Astrocyte (in vitro differentiated cells and primary cell): ENCODE data around the gene SLC2A2. TPM values are rescaled to one million over a fixed set of nuclear protein-coding genes. Genes with fewer than 3 reads are reported as not detected.

Experiments used
- DNase-seq: peaks from one replicate; pipeline ENCODE4 v3.0.0-alpha.2; 2010; ENCODE audit warnings: low read depth
- FAIRE-seq: peaks from 2 replicates; lab custom pipeline; 2011; peaks lifted over from hg19 to GRCh38; lab: Jason Lieb, UNC
- H2AFZ ChIP-seq: 2 replicates; pipeline ENCODE4 v1.6.0; 2012; ENCODE audit warnings: low read depth, low read length, inconsistent platforms
- H3K27ac ChIP-seq: 2 replicates; pipeline ENCODE4 v1.5.1; 2011; ENCODE audit warnings: low read depth, low read length, inconsistent platforms
- H3K27me3 ChIP-seq: 2 replicates; pipeline ENCODE4 v1.6.0; 2011; ENCODE audit warnings: low read length, inconsistent platforms; ENCODE audit not compliant: insufficient read depth
- H3K36me3 ChIP-seq: 2 replicates; pipeline ENCODE4 v1.5.1; 2011; ENCODE audit warnings: low read length, inconsistent platforms; ENCODE audit not compliant: insufficient read depth
- H3K4me1 ChIP-seq: 2 replicates; pipeline ENCODE4 v1.5.1; 2011; ENCODE audit warnings: low read length, inconsistent platforms; ENCODE audit not compliant: insufficient read depth
- H3K4me2 ChIP-seq: 2 replicates; pipeline ENCODE4 v1.6.0; 2012; ENCODE audit warnings: low read length, inconsistent platforms
- H3K4me3 ChIP-seq: 2 replicates; pipeline ENCODE4 v1.5.1; 2011; ENCODE audit warnings: low read depth, mild to moderate bottlenecking, low read length, inconsistent platforms; ENCODE audit not compliant: insufficient read depth
- H3K79me2 ChIP-seq: 2 replicates; pipeline ENCODE4 v1.6.0; 2012; ENCODE audit warnings: mild to moderate bottlenecking, low read length, inconsistent platforms; ENCODE audit not compliant: insufficient read depth
- H3K9ac ChIP-seq: 2 replicates; pipeline ENCODE4 v1.6.0; 2012; ENCODE audit warnings: mild to moderate bottlenecking, low read length, inconsistent platforms
- H3K9me3 ChIP-seq: 2 replicates; pipeline ENCODE4 v1.5.1; 2012; ENCODE audit warnings: low read depth, mild to moderate bottlenecking, low read length, inconsistent platforms; ENCODE audit not compliant: insufficient read depth
- H4K20me1 ChIP-seq: 2 replicates; pipeline ENCODE4 v1.6.0; 2012; ENCODE audit warnings: low read length, inconsistent platforms; ENCODE audit not compliant: insufficient read depth
- H3K27ac Mint-ChIP-seq: one replicate; pipeline ENCODE4 v1.8.0; 2021; ENCODE audit warnings: mild to moderate bottlenecking, mixed read lengths; ENCODE audit not compliant: unreplicated experiment
- H3K27me3 Mint-ChIP-seq: one replicate; pipeline ENCODE4 v1.8.0; 2021; ENCODE audit warnings: low read depth, mixed read lengths; ENCODE audit not compliant: unreplicated experiment
- H3K36me3 Mint-ChIP-seq: one replicate; pipeline ENCODE4 v1.8.0; 2021; ENCODE audit warnings: low read depth, mixed read lengths; ENCODE audit not compliant: unreplicated experiment
- H3K4me1 Mint-ChIP-seq: one replicate; pipeline ENCODE4 v1.8.0; 2021; ENCODE audit warnings: low read depth, mixed read lengths; ENCODE audit not compliant: unreplicated experiment
- H3K4me3 Mint-ChIP-seq: one replicate; pipeline ENCODE4 v1.8.0; 2021; ENCODE audit warnings: mild to moderate bottlenecking, moderate library complexity, mixed read lengths; ENCODE audit not compliant: unreplicated experiment
- H3K9me3 Mint-ChIP-seq: one replicate; pipeline ENCODE4 v1.8.0; 2021; ENCODE audit warnings: mild to moderate bottlenecking, mixed read lengths; ENCODE audit not compliant: unreplicated experiment
- CTCF ChIP-seq: IDR thresholded peaks from 2 replicates; pipeline ENCODE4 v1.5.1; 2011; ENCODE audit warnings: low read depth, mild to moderate bottlenecking, inconsistent platforms, low read length, moderate library complexity; ENCODE audit not compliant: insufficient read depth
- EZH2 ChIP-seq: IDR thresholded peaks from 2 replicates; pipeline ENCODE4 v1.6.1; 2012; ENCODE audit warnings: mild to moderate bottlenecking, low read length, inconsistent platforms; ENCODE audit not compliant: insufficient read depth
- total RNA-seq: library from RNA; stranded (reverse); gene quantifications from 2 replicates; pipeline ENCODE4 v1.2.1, GENCODE V29; 2021

SLC2A2 gene
- total RNA-seq, 1 donor from 2014 or later, result not detected

GRCh38 chr3:170961616-170962400 is 64.7 kb downstream of the SLC2A2 start:
- Histone ChIP-seq H3K9ac (no peak overlapping the region), H2AFZ (no peak overlapping the region), H3K27ac (no peak overlapping the region), H3K9me3 (no peaks in the 10 kb centered on the region), H3K4me3 (no peak overlapping the region), H4K20me1 (no peaks in the 10 kb centered on the region), H3K79me2 (no peaks in the 10 kb centered on the region), H3K4me1 (no peaks in the 10 kb centered on the region), H3K27me3 (no peaks in the 10 kb centered on the region), H3K36me3 (no peaks in the 10 kb centered on the region), H3K4me2 (no peak overlapping the region)
- TF ChIP-seq EZH2, result no peak
- TF ChIP-seq CTCF, result peak; percentile 57
- DNase-seq, result peak; percentile 40
- Mint-ChIP-seq H3K36me3 (no peaks in the 10 kb centered on the region), H3K4me1 (peaks cover 5% of the 10 kb centered on the region), H3K27me3 (no peaks in the 10 kb centered on the region), H3K4me3 (no peak overlapping the region), H3K27ac (no peak overlapping the region), H3K9me3 (no peaks in the 10 kb centered on the region)
- FAIRE-seq, result peak; percentile 84

GRCh38 chr3:170959457-170959856 is 67.1 kb downstream of the SLC2A2 start:
- Mint-ChIP-seq H3K27me3 (no peaks in the 10 kb centered on the region), H3K4me3 (no peak overlapping the region), H3K4me1 (peaks cover 5% of the 10 kb centered on the region), H3K9me3 (peaks cover 2% of the 10 kb centered on the region), H3K27ac (no peak overlapping the region), H3K36me3 (no peaks in the 10 kb centered on the region)
- no peaks in the 10 kb centered on the region for H3K27me3 ChIP-seq
- H3K4me1 ChIP-seq, result no peaks in the 10 kb centered on the region
- no peaks in the 10 kb centered on the region for H3K9me3 ChIP-seq
- no peak overlapping the region for H3K4me3 ChIP-seq
- TF ChIP-seq EZH2 (no peak), CTCF (no peak)
- H3K9ac ChIP-seq, result no peak overlapping the region
- H3K4me2 ChIP-seq, result no peak overlapping the region
- no peak overlapping the region for H3K27ac ChIP-seq
- FAIRE-seq (no peak), DNase-seq (no peak)
- no peaks in the 10 kb centered on the region for H3K36me3 ChIP-seq
- H4K20me1 ChIP-seq, result no peaks in the 10 kb centered on the region
- H2AFZ ChIP-seq, result no peak overlapping the region
- H3K79me2 ChIP-seq, result no peaks in the 10 kb centered on the region

- Histone ChIP-seq H3K79me2 (no peaks in the 10 kb centered on the region), H3K9me3 (no peaks in the 10 kb centered on the region), H3K27ac (no peak overlapping the region), H3K4me2 (no peak overlapping the region), H2AFZ (no peak overlapping the region), H3K27me3 (no peaks in the 10 kb centered on the region), H4K20me1 (no peaks in the 10 kb centered on the region), H3K4me3 (no peak overlapping the region), H3K9ac (no peak overlapping the region), H3K36me3 (no peaks in the 10 kb centered on the region), H3K4me1 (no peaks in the 10 kb centered on the region)
- Mint-ChIP-seq H3K9me3 (peaks cover 2% of the 10 kb centered on the region), H3K27ac (no peak overlapping the region), H3K4me3 (no peak overlapping the region), H3K27me3 (peaks cover 2% of the 10 kb centered on the region), H3K4me1 (no peaks in the 10 kb centered on the region), H3K36me3 (no peaks in the 10 kb centered on the region)
- TF ChIP-seq EZH2 (no peak), CTCF (no peak)
- DNase-seq (no peak), FAIRE-seq (no peak)
Observed at GRCh38 chr3:170956647-170957046, 69.9 kb downstream of the SLC2A2 start.
